Spleen (tissue), 3 donors: ENCODE results near the gene TM4SF4.

Experiments
- POLR2A ChIP-seq, 3 donors: fragments of 450-650 bp; IDR thresholded peaks; one replicate each; pipeline ENCODE4 v1.5.1; 2017; ENCODE audit warnings: antibody characterized with exemption in 3 of 3, mild to moderate bottlenecking in 1 of 3
- POLR2AphosphoS5 ChIP-seq, 3 donors: sonication (generic); formaldehyde crosslinking; IDR thresholded peaks; one replicate each; pipeline ENCODE4 v1.5.1; 2017; ENCODE audit warnings: antibody characterized with exemption in 3 of 3

GRCh38 chr3:149509526-149509925 lies 35.0 kb downstream of the TM4SF4 start:
- TF ChIP-seq POLR2AphosphoS5 (IDR thresholded peaks at IDR 0.05) (no peak), POLR2A (IDR thresholded peaks at IDR 0.05) (no peak)
